Mononuclear cell (primary cell): ENCODE results near the gene MBD1. TPM values are rescaled to one million over a fixed set of nuclear protein-coding genes. Genes with fewer than 3 reads are reported as not detected.
A peak's percentile ranks its signal among the peaks of the same experiment; 100 is the strongest.
"Not testable (repeated sequence)": the region's sequence is repeated elsewhere in the genome, so short reads cannot be mapped to it uniquely, and the experiment has no call there.

Experiments used
- H3K27me3 ChIP-seq: 2 replicates; pipeline ENCODE4 v1.6.0; 2011; ENCODE audit warnings: low read length, control low read depth; ENCODE audit not compliant: insufficient read depth
- H3K4me1 ChIP-seq: 2 replicates; pipeline ENCODE4 v1.5.1; 2011; ENCODE audit warnings: mild to moderate bottlenecking, low read length, control low read depth; ENCODE audit not compliant: insufficient read depth
- H3K4me3 ChIP-seq: 2 replicates; pipeline ENCODE4 v1.5.1; 2011; ENCODE audit warnings: mild to moderate bottlenecking, low read length, moderate library complexity
- H3K9me3 ChIP-seq: 2 replicates; pipeline ENCODE4 v1.5.1; 2011; ENCODE audit warnings: low read depth, mild to moderate bottlenecking, control low read depth, low read length
- total RNA-seq: library from RNA; depleted of rRNA; stranded (reverse); fragments of >200 nt; gene quantifications from one replicate; pipeline ENCODE4 v1.2.3, GENCODE V29; 2012

Gene MBD1
- total RNA-seq, 1 donor = 41.6 TPM

DNA sequence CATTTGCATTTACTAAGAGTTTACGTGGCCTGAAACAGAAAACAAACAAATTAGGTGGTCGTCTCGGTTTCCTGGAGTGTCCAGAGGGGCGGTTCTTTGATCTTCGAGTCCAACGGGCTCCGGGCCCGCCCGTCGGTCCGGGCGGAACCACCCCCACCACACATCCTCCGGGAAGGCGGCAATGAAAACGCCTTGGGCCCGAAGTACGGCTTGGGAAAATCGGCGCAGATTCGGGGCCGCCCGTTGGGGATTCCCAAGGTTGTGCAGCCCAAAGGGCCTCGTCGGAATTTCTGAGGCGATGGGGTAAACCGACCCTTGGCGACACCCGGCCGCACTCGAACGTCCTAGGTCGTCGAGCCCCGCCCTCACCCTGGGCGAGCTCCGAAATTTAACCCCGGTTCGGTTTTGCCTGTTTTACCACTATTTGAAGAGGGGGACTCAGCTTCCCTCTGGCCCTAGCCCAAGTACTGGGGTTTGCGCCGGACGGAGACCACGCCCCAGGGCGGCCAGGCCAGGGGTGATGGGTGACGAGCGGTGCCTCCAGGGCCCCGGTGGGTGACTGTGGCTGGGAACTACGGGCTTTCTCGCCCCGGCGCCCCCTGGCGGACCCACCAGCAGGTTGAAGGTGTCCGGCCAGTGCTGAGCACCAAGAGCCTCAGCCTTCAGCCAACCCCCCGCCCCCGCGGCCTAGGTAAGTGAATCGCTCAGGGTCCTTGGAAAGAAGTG lies 13.1 kb downstream of the MBD1 start:
- Histone ChIP-seq H3K27me3 (no peaks in the 10 kb centered on the region), H3K4me3 (peak overlapping the region; percentile 50), H3K9me3 (no peaks in the 10 kb centered on the region), H3K4me1 (peaks cover 28% of the 10 kb centered on the region)

DNA sequence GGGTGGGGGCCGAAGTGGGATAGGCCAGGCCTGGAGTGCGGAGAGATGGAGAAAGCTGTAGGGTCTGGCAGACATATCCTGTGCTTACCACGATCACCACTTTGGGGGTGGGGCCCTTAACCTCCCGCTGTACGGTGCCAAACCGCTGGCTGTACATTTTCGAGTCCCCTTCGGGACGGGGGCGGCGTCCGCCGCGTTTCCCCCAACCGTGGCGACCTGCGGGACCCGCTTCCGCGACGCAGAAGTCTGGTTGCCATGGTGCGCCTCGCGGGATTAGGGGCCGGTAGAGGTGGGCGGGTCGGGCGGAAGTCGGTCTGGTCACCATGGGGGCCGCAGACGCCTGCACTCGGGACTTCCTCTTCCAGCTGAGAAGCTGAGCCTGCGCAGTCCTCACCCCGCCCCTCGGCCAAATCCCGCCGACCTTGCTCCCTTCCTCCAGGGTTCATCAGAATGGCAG lies 15.0 kb downstream of the MBD1 start, which contains the start of gene CFAP53:
CFAP53 (minus strand) TSS at position 248 of the 457 bp plus-strand sequence; CDS start at position 157, 91 bp downstream.
- Histone ChIP-seq H3K4me3 (peak within 1 kb of the TSS; percentile 56), H3K4me1 (peaks cover 28% of the 10 kb centered on the region), H3K9me3 (no peaks in the 10 kb centered on the region), H3K27me3 (no peaks in the 10 kb centered on the region)

- no peak overlapping the region for H3K4me3 ChIP-seq
- no peaks in the 10 kb centered on the region for H3K27me3 ChIP-seq
- H3K4me1 ChIP-seq = peaks cover 21% of the 10 kb centered on the region
- no peaks in the 10 kb centered on the region for H3K9me3 ChIP-seq
Observed at GRCh38 chr18:50262977-50263376, 18.3 kb downstream of the MBD1 start.

- H3K27me3 ChIP-seq = peaks cover 2% of the 10 kb centered on the region
- no peaks in the 10 kb centered on the region for H3K9me3 ChIP-seq
- H3K4me1 ChIP-seq = no peaks in the 10 kb centered on the region
- H3K4me3 ChIP-seq = no peak overlapping the region
Observed at GRCh38 chr18:50250935-50251334, 30.4 kb downstream of the MBD1 start.

- Histone ChIP-seq H3K4me1 (no peaks in the 10 kb centered on the region), H3K9me3 (no peaks in the 10 kb centered on the region), H3K27me3 (peaks cover 2% of the 10 kb centered on the region), H3K4me3 (no peak overlapping the region)
Observed at GRCh38 chr18:50249576-50249975, 31.7 kb downstream of the MBD1 start.

- Histone ChIP-seq H3K4me3 (no peak overlapping the region), H3K9me3 (no peaks in the 10 kb centered on the region), H3K27me3 (peaks cover 2% of the 10 kb centered on the region), H3K4me1 (no peaks in the 10 kb centered on the region)
Observed at GRCh38 chr18:50247561-50247960, 33.8 kb downstream of the MBD1 start.

DNA sequence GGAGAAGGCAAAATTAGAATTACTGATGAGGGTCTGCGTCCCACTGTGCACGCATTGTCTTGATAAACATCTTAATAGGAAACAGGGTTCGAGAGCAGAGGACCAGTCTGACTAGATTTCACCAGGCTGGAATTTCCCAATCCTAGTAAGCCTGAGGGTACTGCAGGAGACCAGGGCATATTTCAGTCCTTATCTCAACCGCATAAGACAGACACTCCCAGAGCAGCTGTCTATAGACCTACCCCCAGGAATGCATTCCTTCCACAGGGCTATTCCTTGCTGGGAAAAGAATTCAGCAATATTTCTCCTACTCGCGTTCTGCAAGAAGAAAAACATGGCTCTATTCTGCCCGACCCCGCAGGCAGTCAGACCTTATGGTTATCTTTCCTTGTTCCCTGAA lies 39.6 kb downstream of the MBD1 start:
- not testable (repeated sequence) for H3K4me1 ChIP-seq, H3K9me3 ChIP-seq, H3K4me3 ChIP-seq, H3K27me3 ChIP-seq

GRCh38 chr18:50240080-50240563 lies 41.2 kb downstream of the MBD1 start:
- no peak overlapping the region for H3K4me3 ChIP-seq
- no peaks in the 10 kb centered on the region for H3K4me1 ChIP-seq
- peaks cover 4% of the 10 kb centered on the region for H3K9me3 ChIP-seq
- peaks cover 3% of the 10 kb centered on the region for H3K27me3 ChIP-seq

DNA sequence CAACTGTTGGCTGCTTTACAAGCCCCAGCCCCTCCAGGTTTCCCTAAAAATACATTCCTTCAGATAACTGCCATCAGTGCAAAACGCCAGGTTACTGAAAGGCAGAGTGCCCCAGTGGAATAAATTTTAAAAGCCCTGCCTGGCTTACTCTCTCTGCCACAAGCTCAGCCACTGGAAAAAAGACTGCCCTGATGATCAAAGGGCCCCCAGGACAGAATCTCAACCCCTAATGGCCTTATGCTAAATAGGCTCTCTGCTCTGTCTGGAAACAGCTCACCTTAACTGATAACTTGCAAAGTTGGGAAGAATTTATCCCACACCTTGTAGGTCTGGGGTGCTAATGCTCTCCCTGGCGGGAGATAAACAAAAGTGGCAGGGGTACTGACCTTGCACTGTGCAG lies 48.9 kb downstream of the MBD1 start:
- no peaks in the 10 kb centered on the region for H3K9me3 ChIP-seq
- no peaks in the 10 kb centered on the region for H3K4me1 ChIP-seq
- peaks cover 7% of the 10 kb centered on the region for H3K27me3 ChIP-seq
- H3K4me3 ChIP-seq = no peak overlapping the region

- H3K9me3 ChIP-seq = no peaks in the 10 kb centered on the region
- peaks cover 7% of the 10 kb centered on the region for H3K27me3 ChIP-seq
- H3K4me3 ChIP-seq = no peak overlapping the region
Observed at GRCh38 chr18:50231621-50232020, 49.7 kb downstream of the MBD1 start.

GRCh38 chr18:50220249-50220648 lies 61.1 kb downstream of the MBD1 start:
- not testable (repeated sequence) for H3K4me3 ChIP-seq, H3K27me3 ChIP-seq, H3K4me1 ChIP-seq, H3K9me3 ChIP-seq

More at GRCh38 chr18:50231621-50232020, 49.7 kb downstream of the MBD1 start:
- H3K4me1 ChIP-seq = no peaks in the 10 kb centered on the region

Other genes starting within 250 kb of the MBD1 start
- under 0.01 TPM for gene MYO5B, start 86.4 kb downstream of the MBD1 start, total RNA-seq
- gene CFAP53, start 15.0 kb downstream of the MBD1 start, total RNA-seq = not detected
- gene CXXC1, start 6.2 kb upstream of the MBD1 start, total RNA-seq = 46.9 TPM
- gene SKA1, start 93.5 kb upstream of the MBD1 start, total RNA-seq = 0.73 TPM